Activated CD4-positive, alpha-beta memory T cell treated with anti-CD3 and anti-CD28 coated beads for 36 hours (primary cell): ENCODE results near the gene RALGPS1. TPM values are rescaled to one million over a fixed set of nuclear protein-coding genes. Genes with fewer than 3 reads are reported as not detected.

Experiments
- CTCF ChIA-PET: fragments of 350-600 bp; sonication (Branson Sonifier 250); formaldehyde crosslinking; loops from one replicate; lab custom pipeline; 2021; ENCODE audit warnings: antibody characterized with exemption, inconsistent platforms; lab: Charles Lee
- POLR2A ChIA-PET: fragments of 350-600 bp; sonication (Branson Sonifier 250); formaldehyde crosslinking; loops from one replicate; lab custom pipeline; 2021; ENCODE audit warnings: antibody characterized with exemption; lab: Charles Lee
- DNase-seq: peaks from one replicate; pipeline ENCODE4 v3.0.0-alpha.2; 2020
- H3K27ac Mint-ChIP-seq: one replicate; pipeline ENCODE4 v1.8.0; 2021; ENCODE audit warnings: mixed read lengths
- H3K27me3 Mint-ChIP-seq: one replicate; pipeline ENCODE4 v1.8.0; 2021; ENCODE audit warnings: mixed read lengths
- H3K36me3 Mint-ChIP-seq: one replicate; pipeline ENCODE4 v1.8.0; 2021; ENCODE audit warnings: mixed read lengths
- H3K4me1 Mint-ChIP-seq: one replicate; pipeline ENCODE4 v1.8.0; 2021; ENCODE audit warnings: low read depth, mixed read lengths
- H3K4me3 Mint-ChIP-seq: one replicate; pipeline ENCODE4 v1.8.0; 2021; ENCODE audit warnings: mild to moderate bottlenecking, mixed read lengths
- H3K9me3 Mint-ChIP-seq: one replicate; pipeline ENCODE4 v1.8.0; 2021; ENCODE audit warnings: mixed read lengths
- intact Hi-C: fragments of 100-400 bp; cut with micrococcal nuclease; formaldehyde crosslinking; loops from one replicate; pipeline ENCODE4 v1.15.1; 2023
- total RNA-seq, 2 experiments: library from RNA; stranded (reverse); gene quantifications; one replicate each; pipeline ENCODE4 v1.2.3, GENCODE V29; 2021

The RALGPS1 gene
- total RNA-seq, 2 experiments from 2014 or later, result 2.1 to 3.1 TPM

- Mint-ChIP-seq H3K36me3 (no peaks in the 10 kb centered on the region), H3K4me3 (no peak overlapping the region), H3K27ac (no peak overlapping the region), H3K9me3 (no peaks in the 10 kb centered on the region), H3K27me3 (no peaks in the 10 kb centered on the region), H3K4me1 (peaks cover 4% of the 10 kb centered on the region)
- ChIA-PET POLR2A (no interaction called here), CTCF (no interaction called here)
- intact Hi-C loops, result no loop called here
- no peak for DNase-seq
Observed at GRCh38 chr9:127209948-127210640, 295.5 kb downstream of the RALGPS1 start.

GRCh38 chr9:127210851-127211730, 296.5 kb downstream of the RALGPS1 start:
- H3K27me3 Mint-ChIP-seq, result no peaks in the 10 kb centered on the region
- intact Hi-C loops, result no loop called here
- no peak overlapping the region for H3K27ac Mint-ChIP-seq
- CTCF ChIA-PET, result no interaction called here
- no peak overlapping the region for H3K4me3 Mint-ChIP-seq
- H3K36me3 Mint-ChIP-seq, result no peaks in the 10 kb centered on the region
- H3K9me3 Mint-ChIP-seq, result no peaks in the 10 kb centered on the region
- no peak for DNase-seq
- POLR2A ChIA-PET, result no interaction called here
- H3K4me1 Mint-ChIP-seq, result peaks cover 4% of the 10 kb centered on the region

- POLR2A ChIA-PET, result no interaction called here
- CTCF ChIA-PET, result no interaction called here
Observed at GRCh38 chr9:127211983-127212382, 297.4 kb downstream of the RALGPS1 start.

DNA sequence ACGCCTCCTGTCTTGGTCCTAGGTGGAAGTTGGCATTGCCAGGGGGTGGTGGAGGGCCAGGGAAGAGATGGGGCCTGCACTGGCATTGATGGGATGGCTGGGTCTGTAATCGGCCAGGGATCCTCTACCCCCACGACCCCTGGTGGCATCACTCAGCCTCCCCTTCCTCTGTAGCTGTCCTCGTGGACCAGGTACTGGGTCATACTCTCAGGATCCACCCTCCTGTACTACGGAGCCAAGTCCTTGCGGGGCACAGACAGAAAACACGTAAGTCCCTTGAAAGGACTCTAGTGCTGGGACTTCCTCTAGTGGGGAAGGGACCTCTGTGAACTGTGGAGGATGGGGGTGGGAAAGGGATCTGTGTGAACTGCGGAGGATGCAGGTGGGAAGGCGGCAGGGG, 297.9 kb downstream of the RALGPS1 start:
- POLR2A ChIA-PET, result no interaction called here
- Mint-ChIP-seq H3K27me3 (no peaks in the 10 kb centered on the region), H3K27ac (no peak overlapping the region), H3K4me1 (peaks cover 4% of the 10 kb centered on the region), H3K36me3 (no peaks in the 10 kb centered on the region), H3K4me3 (no peak overlapping the region), H3K9me3 (no peaks in the 10 kb centered on the region)
- DNase-seq, result no peak
- intact Hi-C loops, result no loop called here
- CTCF ChIA-PET, result interaction anchor here (1.1 to 1.2 kb wide), 2 partner anchors 11 to 272 kb away, joined by 4 read pairs; no protein-coding TSS in a partner anchor

More at GRCh38 chr9:127211983-127212382, 297.4 kb downstream of the RALGPS1 start:
- intact Hi-C loops, result no loop called here
- no peaks in the 10 kb centered on the region for H3K27me3 Mint-ChIP-seq
- no peak for DNase-seq
- H3K9me3 Mint-ChIP-seq, result no peaks in the 10 kb centered on the region
- H3K27ac Mint-ChIP-seq, result no peak overlapping the region
- no peaks in the 10 kb centered on the region for H3K36me3 Mint-ChIP-seq
- no peak overlapping the region for H3K4me3 Mint-ChIP-seq
- peaks cover 4% of the 10 kb centered on the region for H3K4me1 Mint-ChIP-seq

DNA sequence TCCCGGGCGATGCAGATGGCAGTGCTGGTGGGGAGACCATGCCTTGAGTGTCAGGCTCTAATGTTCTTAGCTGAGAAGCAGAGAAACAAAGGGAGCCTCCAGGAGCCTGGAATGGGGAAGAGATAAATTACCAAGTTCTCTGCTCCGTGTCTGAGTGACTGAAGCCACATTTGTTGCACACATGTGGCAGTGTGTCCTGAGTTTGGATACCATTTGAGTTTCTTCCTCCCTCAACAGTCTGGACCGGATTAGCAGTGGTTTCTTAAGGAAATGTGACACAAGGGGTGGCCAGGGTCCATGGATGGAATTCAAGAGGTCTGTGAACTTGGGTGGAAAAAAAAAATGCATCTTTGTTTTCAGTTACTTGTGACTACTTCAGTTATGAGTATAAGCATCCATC, 299.3 kb downstream of the RALGPS1 start:
- H3K9me3 Mint-ChIP-seq, result no peaks in the 10 kb centered on the region
- intact Hi-C loops, result loop anchor here (1.0 kb wide), 1 partner anchor 183 kb away; the partner anchor contains the start of gene SLC2A8
- no peaks in the 10 kb centered on the region for H3K27me3 Mint-ChIP-seq
- H3K4me1 Mint-ChIP-seq, result peaks cover 4% of the 10 kb centered on the region
- no peak overlapping the region for H3K27ac Mint-ChIP-seq
- H3K4me3 Mint-ChIP-seq, result no peak overlapping the region
- peak; percentile 6 for DNase-seq
- CTCF ChIA-PET, result interaction anchor here (0.9 to 2.8 kb wide), 23 partner anchors 10 to 367 kb away, joined by 3 to 25 read pairs (median 4); partner anchors contain the start of genes RALGPS1, SLC2A8 and ZNF79
- H3K36me3 Mint-ChIP-seq, result no peaks in the 10 kb centered on the region
- POLR2A ChIA-PET, result interaction anchor here (1.1 kb wide), 1 partner anchor 10 kb away, joined by 4 read pairs; no protein-coding TSS in a partner anchor

DNA sequence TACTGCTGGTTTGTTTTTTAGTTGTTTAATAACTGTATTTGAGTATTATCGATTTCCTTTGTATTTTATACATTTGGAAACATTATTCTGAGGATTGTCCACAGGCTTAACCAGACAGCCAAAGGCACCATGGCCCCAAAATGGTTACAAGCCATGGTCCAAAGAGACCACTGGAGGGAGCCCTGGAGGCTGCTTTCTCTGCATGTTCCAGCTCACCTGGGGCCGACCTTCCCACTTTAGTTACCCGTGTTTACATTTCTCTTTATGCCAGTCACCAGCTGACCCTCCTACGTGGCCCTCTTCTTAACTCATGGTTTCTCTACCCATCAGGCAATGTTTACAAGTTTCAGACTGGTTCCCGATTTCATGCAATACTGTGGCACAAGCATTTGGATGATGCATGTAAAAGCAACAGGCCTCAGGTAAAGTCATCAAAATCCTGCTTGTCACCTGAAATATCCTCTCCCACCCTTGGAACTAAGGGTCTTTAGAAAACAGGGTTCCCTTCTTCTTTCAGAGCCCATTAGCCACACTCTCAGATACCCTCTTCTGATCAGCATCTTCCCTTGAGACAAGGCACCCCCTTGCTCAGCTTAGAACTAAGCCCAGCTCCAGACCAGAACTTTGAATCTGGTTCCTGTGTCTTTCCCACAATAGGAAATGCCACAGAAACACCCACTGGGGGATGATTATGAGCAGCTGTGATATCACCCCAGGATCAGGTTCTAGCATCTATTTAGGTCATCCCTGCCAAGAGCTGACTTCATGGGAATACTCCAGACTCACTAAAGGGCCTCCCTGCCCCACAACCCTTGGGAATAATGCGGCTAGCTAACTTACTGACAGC, 300.1 kb downstream of the RALGPS1 start:
- CTCF ChIA-PET, result interaction anchor here (0.6 to 2.8 kb wide), 32 partner anchors 10 to 521 kb away, joined by 3 to 25 read pairs (median 3); partner anchors contain the start of genes RALGPS1, SLC2A8, TOR2A and ZNF79
- Mint-ChIP-seq H3K4me1 (peaks cover 4% of the 10 kb centered on the region), H3K4me3 (no peak overlapping the region), H3K9me3 (no peaks in the 10 kb centered on the region), H3K36me3 (no peaks in the 10 kb centered on the region), H3K27ac (no peak overlapping the region), H3K27me3 (no peaks in the 10 kb centered on the region)
- peak; percentile 74 for DNase-seq
- POLR2A ChIA-PET, result interaction anchor here (1.1 kb wide), 1 partner anchor 10 kb away, joined by 4 read pairs; no protein-coding TSS in a partner anchor
- intact Hi-C loops, result loop anchor here (1.0 kb wide), 1 partner anchor 183 kb away; the partner anchor contains the start of gene SLC2A8

DNA sequence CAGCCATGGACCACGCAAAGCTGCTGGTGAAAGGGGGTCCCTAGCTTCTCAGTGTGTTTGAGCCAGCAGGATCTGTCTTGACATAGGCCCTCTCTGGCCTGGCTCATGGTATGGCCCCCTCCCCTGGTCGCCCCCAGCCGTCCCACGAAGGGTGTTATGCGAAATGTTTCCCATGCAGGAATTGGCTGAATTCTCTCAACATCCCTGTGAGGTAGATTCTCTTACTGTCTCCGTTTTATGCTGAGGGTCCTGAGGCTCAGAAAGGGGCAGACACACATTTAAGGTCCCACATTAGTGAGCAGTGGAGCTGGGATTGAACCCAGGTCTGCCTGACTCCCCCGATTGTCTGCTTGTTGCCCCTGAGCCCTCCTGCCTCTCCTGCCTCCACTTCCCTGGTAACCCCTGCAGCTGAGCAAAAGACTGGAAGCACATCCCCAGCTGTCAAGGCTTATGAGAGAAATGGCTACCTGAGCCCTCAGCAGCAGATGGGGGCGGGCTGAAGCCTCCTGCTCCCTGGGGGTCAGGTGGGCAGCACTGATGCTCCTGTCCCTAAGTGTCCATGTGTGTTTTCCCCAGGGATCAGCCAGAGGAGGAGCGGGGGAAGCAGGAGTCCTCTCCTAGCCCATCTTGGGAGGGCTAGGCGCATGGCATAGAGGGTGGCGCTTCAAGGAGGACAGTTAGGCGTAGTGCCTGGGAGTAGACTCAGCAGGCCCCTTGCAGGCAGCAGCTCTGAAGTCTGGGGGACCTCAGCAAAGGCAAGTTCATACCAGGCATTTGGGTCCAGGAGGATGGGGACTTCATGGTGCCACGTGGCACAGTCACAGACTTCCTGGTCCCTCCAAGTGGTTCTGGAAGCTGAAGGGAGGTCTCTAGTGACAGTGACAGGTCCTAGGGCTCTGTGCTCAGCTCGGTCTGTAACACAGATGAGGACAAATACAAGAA, 301.0 kb downstream of the RALGPS1 start:
- POLR2A ChIA-PET, result interaction anchor here (1.1 kb wide), 1 partner anchor 9 kb away, joined by 4 read pairs; no protein-coding TSS in a partner anchor
- Mint-ChIP-seq H3K9me3 (no peaks in the 10 kb centered on the region), H3K4me3 (no peak overlapping the region), H3K27ac (no peak overlapping the region), H3K27me3 (no peaks in the 10 kb centered on the region), H3K36me3 (no peaks in the 10 kb centered on the region), H3K4me1 (peaks cover 7% of the 10 kb centered on the region)
- intact Hi-C loops, result no loop called here
- CTCF ChIA-PET, result interaction anchor here (0.8 to 2.8 kb wide), 18 partner anchors 10 to 520 kb away, joined by 3 to 25 read pairs (median 4); partner anchors contain the start of genes RALGPS1, SLC2A8, TOR2A and ZNF79
- DNase-seq, result peak; percentile 7

DNA sequence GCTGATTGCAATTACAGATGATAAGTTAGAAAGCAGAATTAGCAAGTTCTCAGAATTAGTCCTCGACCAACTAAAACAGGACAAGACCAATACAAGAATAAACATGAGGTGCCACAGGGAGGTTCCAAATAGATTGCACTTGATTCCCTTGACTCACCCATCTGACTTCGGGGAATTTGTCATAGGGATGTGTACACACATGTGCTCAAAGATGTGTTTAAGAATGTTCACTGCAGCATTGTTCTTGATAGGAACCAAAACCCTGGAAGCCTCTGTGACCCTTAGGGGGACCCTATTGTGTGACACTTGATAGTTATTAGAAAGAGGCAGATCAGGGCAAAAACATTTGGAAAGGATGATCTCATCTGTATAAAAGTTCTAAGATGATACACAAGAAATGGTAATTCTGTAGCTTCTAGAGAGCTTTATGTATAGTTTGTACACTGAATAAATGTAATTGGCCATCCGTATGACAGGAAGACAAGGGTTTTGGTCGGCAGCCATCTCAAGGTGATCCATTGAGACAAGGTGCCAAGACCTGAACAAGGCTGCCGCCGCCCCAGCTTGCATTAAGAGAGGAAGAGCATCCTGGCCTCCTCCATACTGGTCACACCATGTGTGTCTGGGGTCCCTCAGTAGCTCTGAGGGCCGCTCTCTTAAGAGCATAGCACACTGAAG, 301.8 kb downstream of the RALGPS1 start:
- H3K9me3 Mint-ChIP-seq, result no peaks in the 10 kb centered on the region
- no peaks in the 10 kb centered on the region for H3K36me3 Mint-ChIP-seq
- POLR2A ChIA-PET, result no interaction called here
- H3K4me3 Mint-ChIP-seq, result no peak overlapping the region
- DNase-seq, result no peak
- intact Hi-C loops, result no loop called here
- H3K27ac Mint-ChIP-seq, result no peak overlapping the region
- CTCF ChIA-PET, result interaction anchor here (2.8 kb wide), 1 partner anchor 9 kb away, joined by 25 read pairs; no protein-coding TSS in a partner anchor
- no peaks in the 10 kb centered on the region for H3K27me3 Mint-ChIP-seq
- peaks cover 9% of the 10 kb centered on the region for H3K4me1 Mint-ChIP-seq

DNA sequence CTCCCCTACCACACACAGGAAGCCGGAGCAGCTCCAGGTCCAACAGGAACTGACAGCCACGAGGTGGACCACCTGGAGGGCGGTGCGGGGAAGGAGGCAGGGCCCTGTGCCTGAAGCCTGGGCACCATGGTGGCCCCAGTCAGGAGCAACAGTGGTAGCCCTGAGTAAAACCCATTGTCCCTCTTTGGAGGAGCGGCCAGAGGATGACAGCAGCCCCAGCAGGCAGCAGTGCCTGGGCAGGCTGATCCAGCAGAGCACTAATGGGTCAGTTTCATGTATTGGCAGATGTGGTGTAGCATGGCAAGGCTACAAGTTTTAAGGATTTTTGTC, 302.3 kb downstream of the RALGPS1 start:
- Mint-ChIP-seq H3K9me3 (no peaks in the 10 kb centered on the region), H3K4me1 (peaks cover 10% of the 10 kb centered on the region), H3K27ac (no peak overlapping the region), H3K36me3 (no peaks in the 10 kb centered on the region), H3K4me3 (no peak overlapping the region), H3K27me3 (no peaks in the 10 kb centered on the region)
- DNase-seq, result no peak
- intact Hi-C loops, result no loop called here
- ChIA-PET POLR2A (no interaction called here), CTCF (interaction anchor here (2.8 kb wide), 1 partner anchor 8 kb away, joined by 25 read pairs; no protein-coding TSS in a partner anchor)

DNA sequence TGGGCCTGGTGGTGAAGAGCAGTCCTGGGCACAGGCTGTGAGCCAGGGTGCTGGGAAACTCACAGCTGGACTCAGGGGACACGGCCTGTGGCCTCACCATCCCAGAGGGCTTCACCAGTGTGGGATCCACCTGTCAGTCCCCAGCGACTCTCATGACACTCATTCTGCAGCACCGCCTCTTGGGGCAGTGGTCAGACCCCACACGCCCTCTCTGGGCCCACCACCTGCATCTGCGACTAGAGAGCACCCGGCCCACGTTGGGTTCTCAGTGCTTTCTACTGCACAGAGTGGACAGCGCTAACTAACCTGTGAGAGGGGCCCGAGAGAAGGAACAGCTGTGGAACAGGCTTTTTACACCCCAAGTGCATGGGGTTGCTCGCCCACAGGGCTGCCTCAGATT, 304.2 kb downstream of the RALGPS1 start:
- H3K9me3 Mint-ChIP-seq, result no peaks in the 10 kb centered on the region
- H3K27ac Mint-ChIP-seq, result no peak overlapping the region
- peak; percentile 5 for DNase-seq
- H3K36me3 Mint-ChIP-seq, result no peaks in the 10 kb centered on the region
- H3K27me3 Mint-ChIP-seq, result no peaks in the 10 kb centered on the region
- ChIA-PET CTCF (no interaction called here), POLR2A (no interaction called here)
- no peak overlapping the region for H3K4me3 Mint-ChIP-seq
- peaks cover 24% of the 10 kb centered on the region for H3K4me1 Mint-ChIP-seq
- intact Hi-C loops, result no loop called here
